ENCODE results near the gene HCN3.

GRCh38 chr1:155228096-155228427 is 49.2 kb upstream of the HCN3 start:
- TF ChIP-seq GATA3 (IDR thresholded peaks at IDR 0.05; ENCODE audit: low read depth, low read length) = no peak
- TF ChIP-seq GATA2 (IDR thresholded peaks at IDR 0.05; ENCODE audit: low read depth, low read length) = no peak

All from SH-SY5Y (cell line).